ENCODE measurements around the gene MED6.

GRCh38 chr14:70536830-70537229 lies 63.6 kb downstream of the MED6 start:
- TF ChIP-seq CTCF (IDR thresholded peaks at IDR 0.05) (no peak), POLR2A (IDR thresholded peaks at IDR 0.05) (no peak)
